Keratinocyte (primary cell): Measurements from ENCODE around the gene SLC12A8.

Source experiments
- EZH2 ChIP-seq: IDR thresholded peaks from one replicate; pipeline ENCODE4 v1.6.1; 2012; ENCODE audit warnings: inconsistent platforms, mild to moderate bottlenecking, low read length, moderate library complexity
- TF ChIP-seq, protein P1 (sequence below), 3 experiments: IDR thresholded peaks in 1 of 3; conservative IDR thresholded peaks in 1 of 3; optimal IDR thresholded peaks in 1 of 3; 2 replicates in 2 of 3; 3 replicates in 1 of 3; pipeline versions ENCODE3 to v1.5.1; 2011; ENCODE audit warnings: low read length in 3 of 3, mild to moderate bottlenecking in 3 of 3, moderate library complexity in 2 of 3, control low read depth in 1 of 3, inconsistent platforms in 1 of 3; ENCODE audit not compliant: insufficient read depth in 2 of 3; ENCODE audit errors: extremely low read depth in 1 of 3

DNA sequence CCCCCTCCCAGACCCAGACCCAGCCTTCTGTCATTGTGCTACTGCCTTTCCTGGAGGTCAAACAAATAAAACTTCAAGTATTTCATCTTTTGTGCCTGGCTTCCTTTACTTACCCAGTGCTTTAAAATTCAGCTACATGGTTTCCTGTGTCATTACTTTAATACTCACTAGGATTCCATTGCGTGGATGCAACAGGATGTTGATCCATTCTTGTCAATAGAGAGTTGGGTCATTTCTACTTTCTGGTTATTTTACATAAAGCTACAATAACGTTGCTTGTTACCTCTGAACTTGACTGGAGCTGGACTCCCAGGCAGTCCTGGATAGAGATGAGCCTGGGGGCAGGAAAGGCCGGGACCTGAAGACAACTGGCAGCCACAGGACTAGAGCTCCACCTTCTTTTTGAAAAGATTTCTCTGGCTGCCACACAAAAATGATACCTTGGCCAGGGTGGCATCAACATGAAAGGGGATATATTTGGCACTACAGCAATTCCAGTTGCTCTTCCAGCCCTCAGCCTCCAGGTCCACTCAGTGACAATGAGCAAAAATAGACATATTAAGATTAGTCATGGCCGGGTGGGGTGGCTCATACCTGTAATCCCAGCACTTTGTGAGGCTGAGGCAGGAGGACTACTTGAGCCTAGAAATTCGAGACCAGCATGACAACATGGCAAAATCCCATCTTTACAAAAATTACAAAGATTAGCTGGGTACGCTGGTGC lies 133.4 kb downstream of the SLC12A8 start:
- TF ChIP-seq, protein P1, sequence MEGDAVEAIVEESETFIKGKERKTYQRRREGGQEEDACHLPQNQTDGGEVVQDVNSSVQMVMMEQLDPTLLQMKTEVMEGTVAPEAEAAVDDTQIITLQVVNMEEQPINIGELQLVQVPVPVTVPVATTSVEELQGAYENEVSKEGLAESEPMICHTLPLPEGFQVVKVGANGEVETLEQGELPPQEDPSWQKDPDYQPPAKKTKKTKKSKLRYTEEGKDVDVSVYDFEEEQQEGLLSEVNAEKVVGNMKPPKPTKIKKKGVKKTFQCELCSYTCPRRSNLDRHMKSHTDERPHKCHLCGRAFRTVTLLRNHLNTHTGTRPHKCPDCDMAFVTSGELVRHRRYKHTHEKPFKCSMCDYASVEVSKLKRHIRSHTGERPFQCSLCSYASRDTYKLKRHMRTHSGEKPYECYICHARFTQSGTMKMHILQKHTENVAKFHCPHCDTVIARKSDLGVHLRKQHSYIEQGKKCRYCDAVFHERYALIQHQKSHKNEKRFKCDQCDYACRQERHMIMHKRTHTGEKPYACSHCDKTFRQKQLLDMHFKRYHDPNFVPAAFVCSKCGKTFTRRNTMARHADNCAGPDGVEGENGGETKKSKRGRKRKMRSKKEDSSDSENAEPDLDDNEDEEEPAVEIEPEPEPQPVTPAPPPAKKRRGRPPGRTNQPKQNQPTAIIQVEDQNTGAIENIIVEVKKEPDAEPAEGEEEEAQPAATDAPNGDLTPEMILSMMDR (optimal IDR thresholded peaks at IDR 0.05 in 1 of 3, IDR thresholded peaks at IDR 0.05 in 1 of 3, conservative IDR thresholded peaks at IDR 0.05 in 1 of 3; ENCODE audit: extremely low read depth in 1 of 3, insufficient read depth in 2 of 3, low read length in 3 of 3) = no peak
- TF ChIP-seq EZH2 = no peak
